ENCODE data around the gene PARD3B. TPM values are rescaled to one million over a fixed set of nuclear protein-coding genes. Genes with fewer than 3 reads are reported as not detected.

PARD3B gene
- total RNA-seq, 1 donor from 2014 or later, result 12.3 TPM

DNA sequence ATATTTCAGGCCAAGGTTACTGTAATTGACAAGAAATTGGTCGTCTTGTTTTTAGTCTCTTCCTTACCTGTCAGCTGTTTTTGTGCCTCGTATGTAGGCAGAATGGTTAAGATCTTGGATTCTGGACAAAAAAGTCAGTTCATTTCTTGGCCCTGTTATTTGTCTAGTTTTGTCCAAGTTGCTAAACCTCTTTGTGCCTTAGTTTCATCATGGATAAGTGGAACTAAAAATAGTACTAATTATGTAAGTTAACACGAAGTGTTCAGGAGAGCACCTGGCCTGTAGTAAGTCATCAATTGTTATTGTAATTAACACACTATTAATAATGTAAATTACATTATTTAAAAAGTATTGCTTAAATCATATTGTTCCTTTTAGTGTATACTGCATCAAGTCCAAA is 148.0 kb downstream of the PARD3B start:
- no peaks in the 10 kb centered on the region for H3K27me3 ChIP-seq
- DNase-seq (ENCODE audit: extremely low spot score in 2 of 2), result no peak
- no peaks in the 10 kb centered on the region for H3K36me3 ChIP-seq
- H3K4me3 ChIP-seq, result no peak overlapping the region
- no peaks in the 10 kb centered on the region for H3K9me3 ChIP-seq
- intact Hi-C loops (cut with DNase I), result no loop called here
- H3K4me1 ChIP-seq, result no peaks in the 10 kb centered on the region
- no peak overlapping the region for H3K27ac ChIP-seq
- TF ChIP-seq POLR2A (IDR thresholded peaks at IDR 0.05) (no peak), POLR2AphosphoS5 (IDR thresholded peaks at IDR 0.05; ENCODE audit: insufficient read depth in 1 of 2, low read depth in 1 of 2) (no peak)
- TF ChIP-seq, protein P1, sequence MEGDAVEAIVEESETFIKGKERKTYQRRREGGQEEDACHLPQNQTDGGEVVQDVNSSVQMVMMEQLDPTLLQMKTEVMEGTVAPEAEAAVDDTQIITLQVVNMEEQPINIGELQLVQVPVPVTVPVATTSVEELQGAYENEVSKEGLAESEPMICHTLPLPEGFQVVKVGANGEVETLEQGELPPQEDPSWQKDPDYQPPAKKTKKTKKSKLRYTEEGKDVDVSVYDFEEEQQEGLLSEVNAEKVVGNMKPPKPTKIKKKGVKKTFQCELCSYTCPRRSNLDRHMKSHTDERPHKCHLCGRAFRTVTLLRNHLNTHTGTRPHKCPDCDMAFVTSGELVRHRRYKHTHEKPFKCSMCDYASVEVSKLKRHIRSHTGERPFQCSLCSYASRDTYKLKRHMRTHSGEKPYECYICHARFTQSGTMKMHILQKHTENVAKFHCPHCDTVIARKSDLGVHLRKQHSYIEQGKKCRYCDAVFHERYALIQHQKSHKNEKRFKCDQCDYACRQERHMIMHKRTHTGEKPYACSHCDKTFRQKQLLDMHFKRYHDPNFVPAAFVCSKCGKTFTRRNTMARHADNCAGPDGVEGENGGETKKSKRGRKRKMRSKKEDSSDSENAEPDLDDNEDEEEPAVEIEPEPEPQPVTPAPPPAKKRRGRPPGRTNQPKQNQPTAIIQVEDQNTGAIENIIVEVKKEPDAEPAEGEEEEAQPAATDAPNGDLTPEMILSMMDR (IDR thresholded peaks at IDR 0.05), result no peak

- H3K9me3 ChIP-seq, result no peaks in the 10 kb centered on the region
- H3K36me3 ChIP-seq, result no peaks in the 10 kb centered on the region
- H3K27ac ChIP-seq, result no peak overlapping the region
- no peak for DNase-seq (ENCODE audit: extremely low spot score in 2 of 2)
- no peak overlapping the region for H3K4me3 ChIP-seq
- intact Hi-C loops (cut with DNase I), result no loop called here
- no peaks in the 10 kb centered on the region for H3K4me1 ChIP-seq
- H3K27me3 ChIP-seq, result no peaks in the 10 kb centered on the region
- no peak for TF ChIP-seq POLR2A (IDR thresholded peaks at IDR 0.05)
- TF ChIP-seq, protein P1 (IDR thresholded peaks at IDR 0.05), result no peak
- no peak for TF ChIP-seq POLR2AphosphoS5 (IDR thresholded peaks at IDR 0.05; ENCODE audit: insufficient read depth in 1 of 2, low read depth in 1 of 2)
Observed at GRCh38 chr2:204695506-204695905, 150.2 kb downstream of the PARD3B start.

- H3K36me3 ChIP-seq, result no peaks in the 10 kb centered on the region
- intact Hi-C loops (cut with DNase I), result no loop called here
- no peak overlapping the region for H3K4me3 ChIP-seq
- TF ChIP-seq POLR2A (IDR thresholded peaks at IDR 0.05) (no peak), POLR2AphosphoS5 (IDR thresholded peaks at IDR 0.05; ENCODE audit: insufficient read depth in 1 of 2, low read depth in 1 of 2) (no peak)
- TF ChIP-seq, protein P1 (IDR thresholded peaks at IDR 0.05), result no peak
- no peaks in the 10 kb centered on the region for H3K9me3 ChIP-seq
- DNase-seq (ENCODE audit: extremely low spot score in 2 of 2), result no peak
- H3K4me1 ChIP-seq, result no peaks in the 10 kb centered on the region
- H3K27ac ChIP-seq, result no peak overlapping the region
- no peaks in the 10 kb centered on the region for H3K27me3 ChIP-seq
Observed at GRCh38 chr2:204696124-204696523, 150.8 kb downstream of the PARD3B start.

DNA sequence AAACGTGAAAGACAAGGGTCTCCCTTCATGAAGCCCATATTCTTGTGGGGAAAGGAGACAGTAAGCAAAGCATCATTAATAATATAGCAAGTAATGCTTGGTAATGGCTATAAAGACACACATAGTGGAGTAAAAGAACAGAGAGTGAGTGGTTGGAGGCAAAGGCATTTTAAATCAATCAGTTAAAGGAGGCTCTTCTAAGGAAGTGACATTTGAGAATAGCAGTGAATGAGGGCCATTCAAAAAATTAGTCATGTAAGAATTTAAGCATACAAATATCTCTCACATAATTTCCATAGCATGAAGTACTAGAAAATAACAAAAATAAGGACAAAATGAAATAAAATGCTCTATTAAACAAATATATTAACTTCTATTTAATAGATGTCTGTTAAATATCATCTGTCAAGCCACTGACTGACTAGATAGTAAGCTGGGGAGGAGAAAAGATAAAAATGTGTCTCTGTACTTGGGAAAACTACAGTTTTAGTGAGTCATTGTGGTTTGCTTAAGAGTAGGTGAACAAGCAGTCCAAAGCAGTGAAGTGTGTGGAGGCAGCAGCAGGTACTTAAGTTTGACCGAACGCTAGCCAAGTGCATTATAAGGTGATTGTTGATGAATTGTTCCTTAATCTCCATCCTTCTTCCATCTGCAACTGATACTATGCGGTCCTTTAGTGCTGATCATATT is 160.1 kb downstream of the PARD3B start:
- H3K4me3 ChIP-seq, result no peak overlapping the region
- H3K36me3 ChIP-seq, result no peaks in the 10 kb centered on the region
- intact Hi-C loops (cut with DNase I), result no loop called here
- no peaks in the 10 kb centered on the region for H3K4me1 ChIP-seq
- TF ChIP-seq POLR2A (IDR thresholded peaks at IDR 0.05), result no peak
- TF ChIP-seq, protein P1 (IDR thresholded peaks at IDR 0.05), result no peak
- no peak for TF ChIP-seq POLR2AphosphoS5 (IDR thresholded peaks at IDR 0.05; ENCODE audit: insufficient read depth in 1 of 2, low read depth in 1 of 2)
- no peak overlapping the region for H3K27ac ChIP-seq
- no peaks in the 10 kb centered on the region for H3K27me3 ChIP-seq
- no peaks in the 10 kb centered on the region for H3K9me3 ChIP-seq
- no peak for DNase-seq (ENCODE audit: extremely low spot score in 2 of 2)

GRCh38 chr2:204706939-204707338 is 161.7 kb downstream of the PARD3B start:
- H3K9me3 ChIP-seq, result no peaks in the 10 kb centered on the region
- no peaks in the 10 kb centered on the region for H3K27me3 ChIP-seq
- H3K36me3 ChIP-seq, result no peaks in the 10 kb centered on the region
- TF ChIP-seq POLR2A (IDR thresholded peaks at IDR 0.05) (no peak), POLR2AphosphoS5 (IDR thresholded peaks at IDR 0.05; ENCODE audit: insufficient read depth in 1 of 2, low read depth in 1 of 2) (no peak)
- TF ChIP-seq, protein P1 (IDR thresholded peaks at IDR 0.05), result no peak
- H3K4me3 ChIP-seq, result no peak overlapping the region
- H3K4me1 ChIP-seq, result no peaks in the 10 kb centered on the region
- DNase-seq (ENCODE audit: extremely low spot score in 2 of 2), result no peak
- intact Hi-C loops (cut with DNase I), result no loop called here
- no peak overlapping the region for H3K27ac ChIP-seq
